Activated CD4-positive, alpha-beta T cell treated with anti-CD3 and anti-CD28 coated beads, Interleukin-2, amount 50 U/mL, for 48 hours (primary cell): ENCODE data around the gene PAK6.
A peak's percentile ranks its signal among the peaks of the same experiment; 100 is the strongest.

Source experiments
- DNase-seq, 2 experiments: peaks; one replicate each; pipeline ENCODE4 v3.0.0-alpha.2; 2020

PAK6 gene

GRCh38 chr15:40241269-40242212 lies 2.7 kb downstream of the PAK6 start:
- no peak for DNase-seq

GRCh38 chr15:40242213-40242599 lies 3.3 kb downstream of the PAK6 start:
- DNase-seq = no peak

GRCh38 chr15:40242601-40243000 lies 3.7 kb downstream of the PAK6 start:
- DNase-seq = no peak

GRCh38 chr15:40243126-40243810 lies 4.4 kb downstream of the PAK6 start:
- DNase-seq = no peak

- no peak for DNase-seq
Measured at GRCh38 chr15:40244961-40245523, 6.2 kb downstream of the PAK6 start.

- DNase-seq = no peak
Measured at GRCh38 chr15:40245666-40246450, 7.0 kb downstream of the PAK6 start.

GRCh38 chr15:40246496-40247280 lies 7.8 kb downstream of the PAK6 start:
- no peak for DNase-seq

- no peak for DNase-seq
Measured at GRCh38 chr15:40247406-40247971, 8.6 kb downstream of the PAK6 start.

- DNase-seq = no peak
Measured at GRCh38 chr15:40248006-40248783, 9.3 kb downstream of the PAK6 start.

- no peak for DNase-seq
Measured at GRCh38 chr15:40249477-40250303, 10.8 kb downstream of the PAK6 start.

GRCh38 chr15:40250304-40250656 lies 11.4 kb downstream of the PAK6 start:
- DNase-seq = no peak

GRCh38 chr15:40250771-40251483 lies 12.1 kb downstream of the PAK6 start:
- no peak for DNase-seq

- no peak for DNase-seq
Measured at GRCh38 chr15:40251486-40252140, 12.8 kb downstream of the PAK6 start.

- DNase-seq = no peak
Measured at GRCh38 chr15:40252141-40252437, 13.2 kb downstream of the PAK6 start.

GRCh38 chr15:40252438-40253166 lies 13.7 kb downstream of the PAK6 start:
- no peak for DNase-seq

GRCh38 chr15:40253167-40253790 lies 14.4 kb downstream of the PAK6 start:
- DNase-seq = peak in 1 of 2 experiments; percentile 10

- DNase-seq = no peak
Measured at GRCh38 chr15:40254452-40254851, 15.6 kb downstream of the PAK6 start.

- no peak for DNase-seq
Measured at GRCh38 chr15:40255033-40255432, 16.2 kb downstream of the PAK6 start.
